ENCODE measurements around the gene PTPRM. TPM values are rescaled to one million over a fixed set of nuclear protein-coding genes. Genes with fewer than 3 reads are reported as not detected.

The PTPRM gene
- total and polyA plus RNA-seq, 2 of the 8 experiments (the other 6 are each of a cell fraction or from before 2014, with no cell fraction given), result 4.1 to 7.0 TPM

- H2BK20ac ChIP-seq (ENCODE audit: low read length), result no peak overlapping the region
- H4K91ac ChIP-seq (replicated peaks; ENCODE audit: insufficient read length, low read length), result no peak overlapping the region
- WGBS, 2 experiments (ENCODE audit: extremely low coverage in 1 of 2, insufficient coverage in 1 of 2, insufficient read length in 1 of 2, insufficient replicate concordance in 2 of 2, low coverage in 1 of 2, low lambda C conversion rate in 2 of 2, missing lambda C conversion rate in 1 of 2), result 91% methylated on average over 2 of the region's 2 CpGs; no CpG with 5 or more reads in 1 of the 2 experiments
- H3K56ac ChIP-seq (replicated peaks; ENCODE audit: insufficient read length, low read depth, low read length), result no peak overlapping the region
- H3K9me3 ChIP-seq (ENCODE audit: insufficient read depth in 2 of 2, low read depth in 1 of 2, low read length in 1 of 2), result no peaks in the 10 kb centered on the region
- H2BK15ac ChIP-seq (ENCODE audit: low read length), result no peak overlapping the region
- H2BK12ac ChIP-seq (ENCODE audit: low read depth, low read length), result no peak overlapping the region
- peaks cover 0 to 3% (median 0%) of the 10 kb centered on the region in 4 experiments; a peak in 3 of 7 replicates for H3K4me1 ChIP-seq (replicated peaks in 1 of 4; ENCODE audit: control insufficient read depth in 3 of 4, insufficient read depth in 4 of 4, low read length in 3 of 4)
- no peak overlapping the region for H4K8ac ChIP-seq (ENCODE audit: extremely low read depth, insufficient read depth, low read length)
- no peak overlapping the region for H3K9ac ChIP-seq (replicated peaks in 1 of 4; ENCODE audit: extremely low read depth in 1 of 4, low read depth in 3 of 4, low read length in 3 of 4)
- ChIA-PET POLR2A (ENCODE audit: partially characterized antibody) (interaction anchor here (0.6 kb wide), 2 partner anchors 81 to 1456 kb away, joined by 3 read pairs; no protein-coding TSS in a partner anchor), CTCF (ENCODE audit: partially characterized antibody) (interaction anchor here (1.0 to 2.0 kb wide), 2 partner anchors 8 to 14 kb away, joined by 4 to 5 read pairs; no protein-coding TSS in a partner anchor)
- no peaks in the 10 kb centered on the region for H3K27me3 ChIP-seq (replicated peaks in 1 of 4; ENCODE audit: control insufficient read depth in 3 of 4, extremely low read depth in 1 of 4, insufficient read depth in 3 of 4, low read length in 3 of 4)
- no peak overlapping the region for H2BK120ac ChIP-seq (replicated peaks; ENCODE audit: low read depth, low read length)
- H3K4me2 ChIP-seq (ENCODE audit: insufficient read depth in 1 of 2, low read depth in 2 of 2, low read length in 2 of 2), result no peak overlapping the region
- no peak overlapping the region for H3K18ac ChIP-seq (ENCODE audit: extremely low read depth, low read length)
- DNase-seq (ENCODE audit: low read depth in 1 of 2, low spot score in 2 of 2) (no peak), FAIRE-seq (no peak)
- no peak overlapping the region for H3K27ac ChIP-seq (ENCODE audit: low read depth, low read length)
- H4K20me1 ChIP-seq (replicated peaks in 1 of 2; ENCODE audit: control insufficient read depth in 1 of 2, insufficient read depth in 2 of 2, low read length in 2 of 2), result no peaks in the 10 kb centered on the region
- no peaks in the 10 kb centered on the region for H3K79me1 ChIP-seq (ENCODE audit: low read depth, low read length)
- no peak overlapping the region for H4K5ac ChIP-seq (ENCODE audit: insufficient read length, low read depth, low read length)
- H2AK5ac ChIP-seq (ENCODE audit: low read depth, low read length), result no peak overlapping the region
- H3K23me2 ChIP-seq (ENCODE audit: low read depth, low read length), result no peaks in the 10 kb centered on the region
- H3K4me3 ChIP-seq (ENCODE audit: extremely low read depth in 1 of 4, insufficient read depth in 2 of 4, low read depth in 3 of 4, low read length in 4 of 4), result no peak overlapping the region
- H2BK5ac ChIP-seq (ENCODE audit: low read depth, low read length), result no peak overlapping the region
- H3K4ac ChIP-seq (replicated peaks; ENCODE audit: insufficient read length, low read depth, low read length), result no peak overlapping the region
- no peak overlapping the region for H3K14ac ChIP-seq (ENCODE audit: insufficient read length)
- no peaks in the 10 kb centered on the region for H3K36me3 ChIP-seq (ENCODE audit: control insufficient read depth in 2 of 4, insufficient read depth in 4 of 4, low read length in 3 of 4)
- no peaks in the 10 kb centered on the region for H3K79me2 ChIP-seq (ENCODE audit: control insufficient read depth in 1 of 2, insufficient read depth in 2 of 2, low read length in 2 of 2)
- H3K23ac ChIP-seq (ENCODE audit: insufficient read length), result no peak overlapping the region
- no peak overlapping the region for H2AFZ ChIP-seq (ENCODE audit: low read length)
- TF ChIP-seq SP1 (IDR thresholded peaks at IDR 0.05; ENCODE audit: low read depth, low read length), result no peak
- no peak for TF ChIP-seq TAF7 (optimal IDR thresholded peaks at IDR 0.05; ENCODE audit: borderline replicate concordance, low read depth, low read length)
- no peak for TF ChIP-seq CHD2 (IDR thresholded peaks at IDR 0.05; ENCODE audit: low read length)
- TF ChIP-seq RNF2 (IDR thresholded peaks at IDR 0.05; ENCODE audit: borderline replicate concordance, low read depth, low read length, missing control alignments, poor library complexity, severe bottlenecking), result no peak
- TF ChIP-seq HDAC2 (IDR thresholded peaks at IDR 0.05; ENCODE audit: borderline replicate concordance in 1 of 2, low read depth in 2 of 2, low read length in 2 of 2), result no peak
- no peak for TF ChIP-seq POU5F1 (IDR thresholded peaks at IDR 0.05; ENCODE audit: low read depth, low read length)
- TF ChIP-seq EP300 (IDR thresholded peaks at IDR 0.05; ENCODE audit: borderline replicate concordance in 1 of 2, low read depth in 2 of 2, low read length in 2 of 2), result no peak
- TF ChIP-seq GTF2F1 (IDR thresholded peaks at IDR 0.05; ENCODE audit: borderline replicate concordance, low read depth, low read length), result no peak
- no peak for TF ChIP-seq NANOG (IDR thresholded peaks at IDR 0.05; ENCODE audit: insufficient read depth, low read depth, low read length, poor library complexity, severe bottlenecking)
- TF ChIP-seq SUZ12 (IDR thresholded peaks at IDR 0.05; ENCODE audit: low read length), result no peak
- no peak for TF ChIP-seq YY1 (IDR thresholded peaks at IDR 0.05; ENCODE audit: low read depth, low read length)
- TF ChIP-seq SP4 (IDR thresholded peaks at IDR 0.05; ENCODE audit: low read length), result no peak
- no peak for TF ChIP-seq ZNF274 (IDR thresholded peaks at IDR 0.05; ENCODE audit: borderline replicate concordance, extremely low read depth, low read length)
- TF ChIP-seq CREB1 (IDR thresholded peaks at IDR 0.05), result no peak
Observed at GRCh38 chr18:7758764-7759163, 191.6 kb downstream of the PTPRM start.
